ENCODE results near the gene CLPTM1.
"Not testable (repeated sequence)": the region's sequence is repeated elsewhere in the genome, so short reads cannot be mapped to it uniquely, and the experiment has no call there.

Gene CLPTM1

DNA sequence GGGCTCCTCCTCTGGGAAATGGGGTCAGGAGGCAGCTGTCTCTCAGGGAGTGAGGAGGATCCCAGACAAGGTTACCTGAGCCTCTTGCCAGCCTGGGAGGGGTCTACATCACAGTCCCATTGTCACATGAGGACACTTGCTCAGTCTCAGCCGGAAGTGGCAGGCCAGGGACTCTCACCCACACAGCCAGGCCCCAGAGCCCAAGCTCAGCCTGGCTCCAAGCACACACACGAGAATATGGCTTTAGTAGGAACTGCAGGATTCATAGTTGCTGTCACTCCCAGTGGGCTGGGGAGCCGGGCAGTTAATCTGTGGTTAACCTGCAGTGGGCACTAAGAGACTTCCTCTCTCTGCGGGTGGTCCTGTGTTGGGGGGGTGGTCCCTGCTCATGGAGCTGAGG is 30.3 kb downstream of the CLPTM1 start:
- DNase-seq = no peak

- no peak for DNase-seq
Measured at GRCh38 chr19:44986389-44986788, 31.2 kb downstream of the CLPTM1 start.

DNA sequence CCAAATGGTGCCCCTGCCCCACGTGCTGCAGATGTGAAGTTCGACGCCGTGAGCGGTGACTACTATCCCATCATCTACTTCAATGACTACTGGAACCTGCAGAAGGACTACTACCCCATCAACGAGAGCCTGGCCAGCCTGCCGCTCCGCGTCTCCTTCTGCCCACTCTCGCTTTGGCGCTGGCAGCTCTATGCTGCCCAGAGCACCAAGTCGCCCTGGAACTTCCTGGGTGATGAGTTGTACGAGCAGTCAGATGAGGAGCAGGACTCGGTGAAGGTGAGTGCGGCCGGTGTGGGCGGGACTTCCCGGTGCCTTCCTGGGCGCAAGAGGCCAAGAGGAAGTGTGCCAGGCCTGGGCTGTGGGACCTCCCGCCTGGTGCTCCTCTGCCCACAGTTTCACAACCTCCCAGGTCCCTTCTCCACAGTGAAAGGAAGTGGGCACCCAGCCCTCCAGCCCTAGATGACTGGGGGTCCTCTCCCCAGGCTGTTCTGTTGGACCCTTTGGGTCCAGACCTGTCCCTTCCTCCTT is 32.0 kb downstream of the CLPTM1 start:
- DNase-seq = no peak

GRCh38 chr19:44988273-44988672 is 33.1 kb downstream of the CLPTM1 start:
- DNase-seq = no peak

GRCh38 chr19:44988896-44989556 is 33.8 kb downstream of the CLPTM1 start:
- DNase-seq = peak; percentile 86

DNA sequence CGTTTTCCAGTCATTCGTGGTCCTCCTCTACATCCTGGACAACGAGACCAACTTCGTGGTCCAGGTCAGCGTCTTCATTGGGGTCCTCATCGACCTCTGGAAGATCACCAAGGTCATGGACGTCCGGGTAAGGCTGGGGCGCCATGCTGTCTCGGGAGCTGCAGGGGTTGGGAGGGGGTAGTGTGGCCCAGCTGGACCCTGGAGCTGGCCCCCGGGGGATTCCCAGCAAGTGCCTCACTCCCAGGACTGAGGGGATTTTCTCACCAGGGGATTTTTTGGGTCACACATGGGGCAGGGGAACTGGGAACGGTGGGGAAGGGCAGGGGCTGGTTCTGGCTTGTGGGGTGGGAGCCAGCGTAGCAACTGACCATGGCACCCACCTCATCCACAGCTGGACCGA is 35.3 kb downstream of the CLPTM1 start:
- no peak for DNase-seq

DNA sequence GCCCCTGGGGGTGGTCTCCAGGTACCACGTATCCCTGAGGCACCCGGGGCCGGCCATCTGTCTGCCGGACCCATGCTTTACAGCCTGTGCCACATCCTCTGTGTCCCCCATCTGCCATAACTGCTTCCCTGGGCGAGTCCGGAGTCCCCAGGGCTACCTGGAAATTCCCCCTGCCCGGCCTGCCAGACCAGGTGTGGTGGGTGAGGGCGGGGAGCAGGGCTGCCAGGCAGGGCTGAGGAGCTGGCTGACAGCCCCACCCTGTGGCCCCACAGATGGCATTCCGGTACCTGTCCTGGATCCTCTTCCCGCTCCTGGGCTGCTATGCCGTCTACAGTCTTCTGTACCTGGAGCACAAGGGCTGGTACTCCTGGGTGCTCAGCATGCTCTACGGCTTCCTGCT is 35.8 kb downstream of the CLPTM1 start:
- no peak for DNase-seq

DNA sequence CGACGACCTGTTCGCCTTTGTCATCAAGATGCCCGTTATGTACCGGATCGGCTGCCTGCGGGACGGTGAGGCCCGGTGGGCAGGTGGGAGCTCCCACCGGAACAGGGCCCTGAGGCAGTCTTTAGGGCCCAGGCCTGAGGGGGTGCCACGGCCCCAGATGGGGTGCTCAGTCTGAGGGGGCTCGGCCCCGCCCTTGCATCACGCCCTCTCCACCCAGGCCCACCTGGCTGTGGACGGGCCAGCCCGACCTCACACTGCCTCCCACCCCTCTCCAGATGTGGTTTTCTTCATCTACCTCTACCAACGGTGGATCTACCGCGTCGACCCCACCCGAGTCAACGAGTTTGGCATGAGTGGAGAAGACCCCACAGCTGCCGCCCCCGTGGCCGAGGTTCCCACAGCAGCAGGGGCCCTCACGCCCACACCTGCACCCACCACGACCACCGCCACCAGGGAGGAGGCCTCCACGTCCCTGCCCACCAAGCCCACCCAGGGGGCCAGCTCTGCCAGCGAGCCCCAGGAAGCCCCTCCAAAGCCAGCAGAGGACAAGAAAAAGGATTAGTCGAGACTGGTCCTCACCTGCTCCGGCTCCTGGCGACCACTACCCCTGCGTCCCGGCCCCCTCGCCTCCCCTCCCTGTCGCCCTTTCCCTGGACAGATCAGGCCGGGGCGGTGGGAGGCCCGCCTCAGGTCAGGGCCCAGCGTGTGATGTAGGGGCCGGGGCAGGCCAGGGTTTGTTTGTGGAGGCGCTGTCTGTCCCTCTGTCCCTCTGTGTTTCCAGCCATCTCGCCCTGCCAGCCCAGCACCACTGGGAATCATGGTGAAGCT is 37.4 kb downstream of the CLPTM1 start:
- no peak for DNase-seq

DNA sequence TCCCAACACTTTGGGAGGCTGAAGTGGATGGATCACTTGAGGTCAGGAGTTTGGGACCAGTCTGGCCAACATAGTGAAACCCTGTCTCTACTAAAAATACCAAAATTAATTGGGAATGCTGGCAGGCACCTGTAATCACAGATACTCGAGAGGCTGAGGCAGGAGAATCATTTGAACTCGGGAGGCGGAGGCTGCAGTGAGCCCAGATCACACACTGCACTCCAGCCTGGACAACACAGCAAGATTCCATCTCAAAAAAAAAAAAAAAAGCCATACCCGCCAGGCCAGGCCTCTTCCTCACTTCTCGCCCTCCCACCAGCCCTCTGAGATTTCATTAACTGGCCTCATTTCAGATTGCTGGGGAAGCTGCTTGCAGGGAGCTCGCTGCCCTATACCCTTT is 38.3 kb downstream of the CLPTM1 start:
- DNase-seq = no peak

DNA sequence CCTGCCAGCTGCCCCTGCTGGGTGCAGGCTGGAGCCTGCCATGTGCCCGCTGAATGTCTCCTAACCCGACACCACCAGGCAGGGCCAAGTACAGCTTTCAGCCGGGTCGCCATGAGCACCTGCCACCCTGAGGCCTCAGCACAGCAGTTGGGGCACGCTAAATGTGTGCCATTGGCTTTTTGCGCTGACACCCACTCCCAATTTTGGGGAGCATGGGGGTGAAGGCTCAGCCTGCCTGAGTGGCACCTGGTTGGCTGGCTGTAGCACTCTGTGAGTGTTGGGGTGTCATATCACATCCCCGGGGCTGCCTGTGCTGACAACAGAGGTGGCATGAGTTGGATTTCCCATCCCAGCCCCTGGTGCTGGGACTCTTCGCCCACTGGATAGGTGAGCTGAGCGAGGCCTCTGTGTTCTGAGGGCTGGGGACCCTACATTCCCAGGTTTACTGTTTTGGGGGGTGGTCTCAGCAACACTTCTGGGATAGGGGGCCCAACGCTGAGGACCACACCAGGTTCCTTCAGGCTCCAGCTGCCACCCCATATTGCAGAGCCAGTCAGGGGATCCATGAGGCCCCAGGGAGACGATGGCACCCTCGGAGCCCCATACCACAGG is 38.9 kb downstream of the CLPTM1 start:
- DNase-seq = no peak

DNA sequence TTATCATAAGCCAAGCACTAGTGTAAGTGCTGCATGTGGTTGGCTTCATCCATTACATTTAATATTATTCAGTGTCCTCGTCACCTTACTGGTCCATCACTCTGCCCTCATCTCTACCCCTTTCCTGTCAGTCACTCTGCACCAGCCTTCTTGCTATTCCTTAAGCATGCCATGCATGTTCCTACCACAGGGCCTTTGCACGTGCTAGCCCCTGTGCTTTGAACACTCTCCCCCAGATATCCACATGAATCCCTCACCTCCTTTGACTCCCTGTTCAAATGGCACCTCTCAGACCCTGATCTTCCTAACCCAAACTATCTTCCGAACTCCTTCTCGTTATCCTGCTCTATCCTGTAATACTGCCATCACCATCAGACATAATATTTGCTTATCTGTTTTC is 42.8 kb downstream of the CLPTM1 start:
- DNase-seq = no peak

DNA sequence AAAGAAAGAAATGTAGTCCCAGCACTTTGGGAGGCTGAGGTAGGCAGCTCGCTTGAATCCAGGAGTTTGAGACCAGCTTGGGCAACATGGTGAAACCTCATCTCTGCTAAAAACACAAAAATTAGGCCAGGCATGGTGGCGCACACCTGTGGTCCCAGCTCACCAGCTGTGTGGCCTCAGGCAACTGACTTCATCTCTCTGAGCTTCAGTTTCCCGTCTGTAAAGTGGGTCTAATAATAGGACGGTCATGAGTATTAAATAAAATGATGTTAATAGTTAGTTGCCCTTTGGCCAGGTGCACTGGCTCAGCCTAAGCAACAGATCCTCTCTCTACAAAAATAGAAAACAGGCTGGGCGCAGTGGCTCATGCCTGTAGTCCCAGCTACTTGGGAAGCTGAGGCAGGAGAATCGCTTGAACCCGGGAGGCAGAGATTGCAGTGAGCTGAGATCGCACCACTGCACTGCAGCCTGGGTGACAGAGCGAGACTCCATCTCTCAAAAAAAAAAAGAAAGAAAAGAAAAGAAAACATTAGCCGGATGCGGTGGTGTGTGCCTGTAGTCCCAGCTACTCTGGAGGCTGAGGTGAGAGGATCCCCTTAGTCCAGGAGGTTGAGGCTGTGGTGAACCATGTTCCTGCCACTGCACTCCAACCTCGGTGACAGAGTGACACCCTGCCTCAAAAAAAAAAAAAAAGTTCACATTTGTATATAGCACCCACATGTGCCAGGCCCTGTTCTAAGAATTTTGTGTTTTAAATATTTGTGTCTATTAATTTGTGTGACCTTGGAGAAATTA is 44.1 kb downstream of the CLPTM1 start:
- DNase-seq = not testable (repeated sequence)

GRCh38 chr19:45000665-45001064 is 45.5 kb downstream of the CLPTM1 start:
- not testable (repeated sequence) for DNase-seq

GRCh38 chr19:45001087-45001739 is 46.0 kb downstream of the CLPTM1 start, which contains the start of gene RELB:
Gene RELB (plus strand): TSS chr19:45001464. CDS start chr19:45001580, 116 bp downstream.
- DNase-seq = peak; percentile 93

- no peak for DNase-seq
Measured at GRCh38 chr19:45003485-45003884, 48.3 kb downstream of the CLPTM1 start.

DNA sequence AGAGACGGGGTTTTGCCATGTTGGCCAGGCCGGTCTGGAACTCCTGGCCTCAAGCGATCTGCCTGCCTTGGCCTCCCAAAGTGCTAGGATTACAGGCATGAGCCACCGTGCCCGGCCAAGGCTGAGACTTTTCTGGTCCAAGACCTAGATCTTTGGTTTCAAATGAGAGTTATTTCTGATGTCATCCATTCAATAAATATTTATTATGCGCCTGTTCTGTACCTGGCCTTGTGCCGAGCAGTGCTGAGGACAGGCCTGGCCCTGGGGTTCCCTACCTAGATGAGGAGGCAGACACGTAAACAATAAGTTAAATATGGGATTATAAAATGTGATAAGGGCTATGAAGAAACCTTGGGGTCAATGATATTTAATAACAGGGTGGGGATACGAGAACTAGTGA is 50.6 kb downstream of the CLPTM1 start:
- DNase-seq = no peak

GRCh38 chr19:45008552-45008951 is 53.4 kb downstream of the CLPTM1 start:
- DNase-seq = peak; percentile 36

GRCh38 chr19:45009625-45010255 is 54.6 kb downstream of the CLPTM1 start:
- DNase-seq = no peak

GRCh38 chr19:45010306-45010705 is 55.1 kb downstream of the CLPTM1 start:
- peak; percentile 39 for DNase-seq

GRCh38 chr19:45011959-45012358 is 56.8 kb downstream of the CLPTM1 start:
- no peak for DNase-seq

DNA sequence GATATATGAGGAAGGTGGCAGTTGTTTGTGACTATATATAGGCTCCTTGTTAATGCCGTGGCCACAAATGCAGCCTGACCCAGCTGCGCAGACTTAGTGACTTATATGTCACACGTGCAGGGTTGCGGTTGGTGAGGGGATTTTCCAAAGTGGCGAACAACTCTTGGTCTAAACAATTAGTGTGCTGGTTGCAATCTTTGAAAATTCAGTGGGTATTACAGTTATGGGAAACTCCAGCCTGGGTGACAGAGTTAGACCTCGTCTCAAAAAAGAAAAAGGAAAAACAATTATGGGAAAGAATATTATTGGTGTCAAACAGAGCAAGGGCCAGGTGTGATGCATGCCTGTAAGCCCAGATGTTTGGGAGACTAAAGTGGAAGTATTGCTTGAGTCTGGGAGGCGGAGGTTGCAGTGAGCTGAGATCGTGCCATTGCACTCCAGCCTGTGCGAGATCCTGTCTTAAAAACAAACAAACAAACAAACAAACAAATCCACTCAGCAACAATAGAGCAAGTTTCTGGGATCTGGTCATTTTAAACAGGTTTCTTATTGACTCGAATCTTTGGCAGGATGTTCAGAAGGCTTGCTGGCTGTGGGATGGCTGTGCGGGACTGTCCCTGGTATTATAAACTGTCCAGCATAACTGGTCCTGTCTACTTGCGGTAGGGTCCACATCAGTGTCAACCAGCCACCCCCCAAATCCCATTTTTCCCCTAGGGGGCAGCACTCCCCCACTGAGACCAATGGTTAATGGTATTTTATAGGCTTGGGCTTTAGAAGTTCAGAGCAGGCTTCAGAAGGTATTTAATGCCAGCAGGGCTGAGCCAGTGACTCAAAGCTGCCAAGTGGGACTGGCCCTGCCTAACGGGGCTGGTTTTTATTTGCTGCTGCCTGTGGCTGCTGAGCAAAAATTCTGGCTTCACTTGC is 61.5 kb downstream of the CLPTM1 start:
- peak; percentile 89 for DNase-seq
